GM19193 (cell line): ENCODE data around the gene ELL2.

Experiments used
- POLR2A ChIP-seq: IDR thresholded peaks from 4 replicates; pipeline ENCODE4 v1.6.1; 2011; ENCODE audit not compliant: insufficient read depth, insufficient read length; ENCODE audit errors: extremely low read depth

The ELL2 gene

DNA sequence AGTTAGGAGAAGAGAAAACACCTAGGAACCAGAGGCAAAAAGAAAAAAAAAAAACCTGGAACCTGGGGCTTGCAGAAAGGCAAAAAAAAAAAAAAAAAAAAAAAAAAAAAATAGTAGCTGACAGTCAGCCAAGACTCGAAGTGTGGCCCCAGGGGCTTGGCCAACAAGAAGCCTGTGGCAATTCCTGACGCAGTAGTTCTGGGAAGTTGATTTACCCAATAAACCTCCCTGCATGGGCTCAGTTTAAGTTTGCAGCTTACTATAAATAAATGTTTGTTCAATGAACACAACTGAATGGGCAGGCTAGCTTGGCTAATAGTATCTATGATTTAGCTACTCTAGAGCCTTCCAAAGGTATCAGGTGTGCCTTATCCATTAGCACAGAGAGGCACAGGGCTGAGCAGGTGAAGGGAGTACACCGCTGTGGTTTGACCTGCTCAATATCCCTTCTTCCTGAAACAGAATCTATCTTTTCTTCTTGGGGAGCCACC is 117.9 kb downstream of the ELL2 start:
- no peak for TF ChIP-seq POLR2A

- no peak for TF ChIP-seq POLR2A
Measured at GRCh38 chr5:95842854-95843544, 118.7 kb downstream of the ELL2 start.

DNA sequence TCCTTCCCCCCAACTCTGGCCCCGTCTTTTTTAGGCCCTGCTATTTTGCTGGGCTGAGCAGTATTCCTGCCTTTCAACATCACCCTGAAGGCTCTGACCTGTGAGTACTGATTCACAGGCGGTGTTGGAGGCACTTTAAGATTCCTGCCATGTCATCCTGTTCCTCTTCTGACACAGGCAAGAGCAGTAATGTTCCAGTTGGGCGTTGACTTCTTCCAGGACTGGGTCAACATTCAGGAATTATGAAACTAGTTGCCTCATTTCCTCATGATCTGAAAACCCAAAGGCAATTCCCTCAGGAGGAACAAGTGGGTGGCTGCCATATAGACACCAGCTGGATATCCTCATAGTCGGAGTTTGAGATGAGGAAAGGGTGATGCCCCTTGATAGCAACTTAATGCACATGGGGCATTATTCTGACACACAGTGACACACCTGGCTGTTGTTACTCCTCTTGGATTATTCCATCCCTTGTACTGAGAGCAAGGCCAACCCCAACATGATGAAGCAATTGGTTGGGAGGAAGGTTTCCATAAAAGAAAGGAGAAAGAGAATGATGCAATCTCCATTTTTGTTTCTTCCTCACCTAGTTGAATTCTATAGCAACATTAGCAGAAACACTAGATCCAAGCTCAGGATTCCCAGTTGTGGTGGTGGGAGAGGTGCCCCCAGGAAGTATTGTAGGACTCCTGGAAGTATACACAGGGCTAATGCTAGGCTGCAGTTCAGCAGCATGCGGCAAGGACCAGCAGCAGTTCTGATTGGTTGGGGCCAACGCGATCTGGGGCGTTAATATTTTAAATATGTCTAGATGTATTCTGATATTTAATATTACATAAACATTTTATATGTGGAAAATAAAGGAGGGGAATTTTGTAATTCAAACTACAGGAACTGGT is 119.5 kb downstream of the ELL2 start:
- no peak for TF ChIP-seq POLR2A

DNA sequence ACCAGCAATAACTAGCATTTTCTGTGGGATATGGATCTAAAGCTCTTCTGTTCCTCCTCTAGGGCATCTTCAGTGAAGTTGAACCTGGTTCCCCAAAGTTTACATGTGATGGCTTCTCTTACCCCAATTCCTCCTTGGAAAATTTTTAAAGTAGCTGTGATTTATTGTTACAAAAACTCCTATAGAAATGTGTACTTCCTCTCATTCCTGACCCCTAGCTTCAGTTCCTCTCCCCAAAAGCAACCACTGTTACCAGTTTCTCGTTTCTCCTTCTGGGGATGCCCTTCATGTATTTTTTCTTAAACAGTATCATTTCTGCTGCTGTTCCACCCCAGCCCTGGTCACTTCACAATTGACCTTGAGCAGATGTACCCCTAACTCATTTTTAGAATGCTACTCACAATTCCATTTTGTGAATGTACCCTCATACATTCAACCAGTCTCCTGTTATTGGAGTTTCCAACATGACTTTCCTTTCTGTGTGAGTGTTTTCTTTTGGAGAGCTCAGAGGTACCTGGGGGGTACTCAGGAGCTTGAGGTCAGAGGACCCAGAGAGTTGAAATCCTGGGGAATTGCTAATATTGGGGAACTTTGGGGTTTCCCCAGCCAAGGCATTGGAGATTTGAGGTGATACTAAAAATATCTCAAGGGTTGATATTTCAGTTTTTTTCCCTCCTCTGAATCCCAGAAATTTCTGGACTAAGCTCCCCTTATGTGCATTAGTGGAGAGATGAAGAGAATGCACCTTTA is 120.5 kb downstream of the ELL2 start:
- no peak for TF ChIP-seq POLR2A

DNA sequence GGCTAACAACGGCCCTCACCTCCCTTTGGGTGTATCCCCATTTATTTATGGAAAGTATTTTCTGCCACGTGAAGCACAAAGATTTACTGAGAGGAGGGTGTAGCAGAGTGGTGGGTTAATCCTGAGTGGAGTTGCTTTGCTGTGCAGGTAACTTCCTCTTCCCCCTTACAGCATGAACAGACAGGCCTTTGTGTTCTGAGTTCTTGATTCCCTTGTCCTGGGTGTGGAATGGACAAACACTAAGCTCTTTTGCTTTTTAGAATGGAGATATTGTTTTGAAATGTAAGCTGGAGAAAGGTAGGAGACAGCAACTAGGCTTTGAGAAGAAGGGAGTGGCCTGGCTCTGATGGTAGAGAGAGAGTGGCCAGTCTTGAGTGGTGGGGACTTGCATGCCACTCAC is 122.0 kb downstream of the ELL2 start:
- TF ChIP-seq POLR2A, result no peak

GRCh38 chr5:95838556-95838955 is 123.1 kb downstream of the ELL2 start:
- TF ChIP-seq POLR2A, result no peak

DNA sequence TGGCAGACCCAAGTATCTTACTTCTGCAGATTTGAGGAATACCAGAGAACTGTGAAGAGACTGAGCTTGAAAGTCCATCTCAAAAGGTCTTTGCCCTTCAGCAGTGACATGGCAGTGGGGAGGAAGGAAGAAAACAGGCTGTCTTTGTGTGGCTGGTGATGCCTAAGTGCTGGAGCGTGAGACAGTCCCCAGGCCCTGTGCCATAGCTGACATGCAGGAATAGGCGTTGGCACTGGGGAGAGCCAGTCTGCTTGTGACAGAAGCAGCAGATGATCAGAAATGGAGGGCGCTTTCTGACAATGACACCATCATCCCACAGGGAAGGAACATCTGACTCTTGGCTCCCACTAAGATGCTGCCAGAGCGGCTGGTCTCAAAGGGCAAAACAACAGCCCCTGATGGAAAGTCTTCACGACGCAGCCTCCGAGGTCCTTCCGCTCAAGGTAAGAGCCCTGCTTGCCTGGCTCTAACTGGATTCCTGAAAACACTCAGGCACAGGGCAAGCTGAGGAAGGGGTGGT is 123.6 kb downstream of the ELL2 start:
- TF ChIP-seq POLR2A, result no peak

DNA sequence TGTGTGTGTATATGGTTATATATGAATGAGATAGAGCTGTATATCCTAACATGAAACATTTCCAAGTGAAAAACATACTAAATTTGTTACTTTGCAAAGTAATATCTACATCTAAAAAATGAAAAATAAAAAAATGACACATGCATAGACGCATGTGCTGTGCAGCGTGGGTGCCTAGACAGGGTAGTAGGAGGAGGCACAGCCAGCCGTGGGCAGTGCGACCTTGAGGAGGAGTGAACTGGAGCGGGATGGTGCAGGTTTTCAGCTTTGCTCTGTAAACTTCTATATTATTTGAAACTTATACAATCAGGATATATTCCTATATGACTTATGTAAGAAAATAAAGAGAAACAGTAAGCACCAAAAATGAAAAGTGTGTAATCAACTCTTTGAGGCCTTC is 124.2 kb downstream of the ELL2 start:
- no peak for TF ChIP-seq POLR2A

DNA sequence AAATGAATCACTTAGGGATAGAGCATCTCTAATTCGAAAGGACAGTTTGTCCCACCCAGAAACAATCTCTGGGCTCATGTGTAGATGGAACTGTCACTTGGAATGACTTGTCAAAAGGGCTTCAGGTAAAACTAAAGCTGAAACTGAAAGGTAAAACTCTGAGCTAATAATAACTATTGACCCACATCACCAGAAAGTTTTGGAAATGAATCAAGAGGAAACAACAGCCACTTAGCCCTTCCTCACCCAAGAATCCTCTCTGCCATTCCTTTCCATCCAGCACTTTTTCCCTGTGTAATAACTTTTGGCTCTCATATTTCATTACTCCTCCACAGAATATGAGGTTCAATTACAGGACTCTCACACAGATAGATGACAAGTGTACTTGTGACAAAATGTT is 125.1 kb downstream of the ELL2 start:
- TF ChIP-seq POLR2A, result no peak

- no peak for TF ChIP-seq POLR2A
Measured at GRCh38 chr5:95835682-95836385, 125.8 kb downstream of the ELL2 start.
